ENCODE results near the gene TRIM41.

Gene TRIM41

GRCh38 chr5:181188700-181189362, 34.2 kb upstream of the TRIM41 start:
- Histone ChIP-seq H3K4me3 (ENCODE audit: low read depth, low read length) (peak overlapping the region; percentile 71), H3K27me3 (no peaks in the 10 kb centered on the region), H3K36me3 (no peaks in the 10 kb centered on the region), H3K9me3 (no peaks in the 10 kb centered on the region), H3K4me1 (no peaks in the 10 kb centered on the region)
- TF ChIP-seq CTCF (IDR thresholded peaks at IDR 0.05; ENCODE audit: low read depth, low read length), result no peak
- peak; percentile 72 for DNase-seq

GRCh38 chr5:181189363-181189961, 33.6 kb upstream of the TRIM41 start:
- Histone ChIP-seq H3K36me3 (no peaks in the 10 kb centered on the region), H3K4me3 (ENCODE audit: low read depth, low read length) (peak overlapping the region; percentile 71), H3K4me1 (no peaks in the 10 kb centered on the region), H3K9me3 (no peaks in the 10 kb centered on the region), H3K27me3 (no peaks in the 10 kb centered on the region)
- peak; percentile 62 for DNase-seq
- no peak for TF ChIP-seq CTCF (IDR thresholded peaks at IDR 0.05; ENCODE audit: low read depth, low read length)

GRCh38 chr5:181189962-181190710, 32.9 kb upstream of the TRIM41 start:
- no peak for TF ChIP-seq CTCF (IDR thresholded peaks at IDR 0.05; ENCODE audit: low read depth, low read length)
- H3K9me3 ChIP-seq, result no peaks in the 10 kb centered on the region
- H3K36me3 ChIP-seq, result no peaks in the 10 kb centered on the region
- H3K4me3 ChIP-seq (ENCODE audit: low read depth, low read length), result peak overlapping the region; percentile 71
- no peak for DNase-seq
- no peaks in the 10 kb centered on the region for H3K27me3 ChIP-seq
- H3K4me1 ChIP-seq, result 0 out of 2 replicates have a peak, but pooled peaks cover 3% of the 10 kb centered on the region

GRCh38 chr5:181190711-181191525, 32.2 kb upstream of the TRIM41 start:
- Histone ChIP-seq H3K9me3 (no peaks in the 10 kb centered on the region), H3K4me3 (ENCODE audit: low read depth, low read length) (peak overlapping the region; percentile 71), H3K36me3 (no peaks in the 10 kb centered on the region), H3K4me1 (0 out of 2 replicates have a peak, but pooled peaks cover 3% of the 10 kb centered on the region), H3K27me3 (no peaks in the 10 kb centered on the region)
- peak; percentile 70 for DNase-seq
- TF ChIP-seq CTCF (IDR thresholded peaks at IDR 0.05; ENCODE audit: low read depth, low read length), result peak; percentile 35

- no peak for TF ChIP-seq CTCF (IDR thresholded peaks at IDR 0.05; ENCODE audit: low read depth, low read length)
Observed at GRCh38 chr5:181191526-181192336, 31.4 kb upstream of the TRIM41 start.

More at GRCh38 chr5:181191526-181192336, 31.4 kb upstream of the TRIM41 start:
- peak; percentile 91 for DNase-seq
- H3K4me1 ChIP-seq, result 0 out of 2 replicates have a peak, but pooled peaks cover 3% of the 10 kb centered on the region
- H3K4me3 ChIP-seq (ENCODE audit: low read depth, low read length), result peak overlapping the region; percentile 71
- H3K9me3 ChIP-seq, result no peaks in the 10 kb centered on the region
- no peaks in the 10 kb centered on the region for H3K36me3 ChIP-seq
- no peaks in the 10 kb centered on the region for H3K27me3 ChIP-seq
